HG02610 (cell line): Measurements from ENCODE around the gene SPRY2.

Experiments used
- ATAC-seq: cut with Tn5 transposase; IDR thresholded peaks from one replicate; pipeline ENCODE4 v1.9.1; 2021; ENCODE audit warnings: mild to moderate bottlenecking, moderate library complexity; ENCODE audit not compliant: unreplicated experiment

Gene SPRY2, protein sequence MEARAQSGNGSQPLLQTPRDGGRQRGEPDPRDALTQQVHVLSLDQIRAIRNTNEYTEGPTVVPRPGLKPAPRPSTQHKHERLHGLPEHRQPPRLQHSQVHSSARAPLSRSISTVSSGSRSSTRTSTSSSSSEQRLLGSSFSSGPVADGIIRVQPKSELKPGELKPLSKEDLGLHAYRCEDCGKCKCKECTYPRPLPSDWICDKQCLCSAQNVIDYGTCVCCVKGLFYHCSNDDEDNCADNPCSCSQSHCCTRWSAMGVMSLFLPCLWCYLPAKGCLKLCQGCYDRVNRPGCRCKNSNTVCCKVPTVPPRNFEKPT

GRCh38 chr13:80341101-80341755 lies at the start of gene SPRY2:
TSS of gene SPRY2 (minus strand) at chr13:80341126. CDS start at chr13:80337705, 3,421 bp downstream.
- peak; percentile 74 for ATAC-seq

GRCh38 chr13:80390338-80390737 lies 49.4 kb upstream of the SPRY2 start:
- no peak for ATAC-seq

GRCh38 chr13:80389073-80390038 lies 48.4 kb upstream of the SPRY2 start:
- ATAC-seq, result no peak

GRCh38 chr13:80388506-80388905 lies 47.6 kb upstream of the SPRY2 start:
- ATAC-seq, result no peak

- ATAC-seq, result no peak
Measured at GRCh38 chr13:80386592-80386991, 45.7 kb upstream of the SPRY2 start.

DNA sequence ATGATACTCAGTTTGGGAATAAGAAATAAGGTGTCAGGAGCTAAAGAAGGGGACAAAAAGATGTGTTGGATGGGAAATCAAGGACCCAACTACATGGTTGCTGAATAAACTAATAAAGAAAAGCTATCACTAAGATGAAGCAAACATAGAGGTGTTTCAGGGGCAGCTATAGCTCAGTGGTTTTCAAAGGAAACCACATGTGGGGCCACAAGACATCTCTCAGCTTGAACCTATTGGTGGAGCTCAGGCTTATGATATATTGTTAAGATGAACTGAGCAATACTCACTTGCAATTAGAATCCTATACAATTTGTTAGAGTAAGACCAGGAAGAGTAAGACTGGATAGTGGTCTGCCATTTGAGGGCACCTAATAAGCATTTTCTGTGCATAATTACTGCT lies 45.1 kb upstream of the SPRY2 start:
- ATAC-seq, result peak; percentile 39

DNA sequence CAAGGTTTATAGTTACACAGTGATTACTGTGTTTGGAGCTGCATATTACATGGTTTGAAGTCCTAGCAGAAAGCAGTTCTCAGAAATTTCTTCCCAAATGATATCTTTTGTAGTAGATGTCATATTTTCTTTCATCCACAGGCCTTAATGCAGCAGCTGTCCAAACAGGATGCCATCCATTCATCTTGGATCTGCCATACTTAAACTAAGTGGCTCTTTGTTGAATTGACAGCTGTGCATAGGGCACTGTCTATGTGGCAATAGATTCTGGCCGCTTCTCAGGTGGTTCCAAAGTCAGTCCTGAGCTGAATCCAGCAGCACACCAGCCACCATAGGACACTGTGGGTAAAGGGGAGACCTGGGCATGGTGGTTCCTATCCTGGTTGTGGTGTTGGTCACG lies 41.6 kb upstream of the SPRY2 start:
- ATAC-seq, result no peak

DNA sequence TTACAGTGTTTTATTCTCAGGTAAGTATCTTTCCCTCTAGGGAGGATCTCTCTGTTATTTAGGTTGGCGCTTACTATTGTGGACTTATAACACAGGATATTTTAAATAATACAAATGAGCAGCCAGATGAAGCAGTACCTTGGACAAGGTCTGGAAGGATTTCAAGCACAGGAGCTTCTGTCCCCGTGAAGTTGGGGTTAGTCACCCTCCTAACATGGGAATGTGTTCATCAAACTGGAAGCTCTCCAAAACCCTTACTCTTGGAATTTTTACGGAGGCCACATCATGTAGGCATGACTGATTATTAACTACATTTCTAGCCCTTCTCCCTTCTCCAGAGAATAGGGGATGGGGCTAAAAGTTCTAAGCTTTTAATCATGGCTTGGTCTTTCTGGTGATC lies 38.3 kb upstream of the SPRY2 start:
- no peak for ATAC-seq

- no peak for ATAC-seq
Measured at GRCh38 chr13:80376554-80376953, 35.6 kb upstream of the SPRY2 start.

- no peak for ATAC-seq
Measured at GRCh38 chr13:80374901-80375300, 34.0 kb upstream of the SPRY2 start.

DNA sequence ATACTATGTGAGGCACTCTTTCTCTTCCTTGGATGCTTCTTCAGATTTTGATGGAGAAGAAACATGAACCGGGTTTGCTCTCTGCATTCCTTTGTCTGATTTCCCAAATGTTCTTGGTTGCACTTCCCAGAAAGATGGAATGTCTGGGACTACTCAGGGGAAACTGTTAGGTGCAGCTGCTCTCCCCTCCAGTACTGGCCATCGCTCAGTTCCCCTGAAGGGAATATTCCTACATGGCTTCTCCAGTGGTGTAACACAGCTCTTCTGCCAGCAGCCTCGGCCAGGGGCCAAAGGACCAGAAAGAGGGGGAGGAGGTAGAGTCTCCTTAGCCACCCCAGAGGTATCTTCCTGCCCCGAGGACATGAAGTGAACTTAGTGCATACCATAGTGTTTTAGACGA lies 33.5 kb upstream of the SPRY2 start:
- no peak for ATAC-seq

DNA sequence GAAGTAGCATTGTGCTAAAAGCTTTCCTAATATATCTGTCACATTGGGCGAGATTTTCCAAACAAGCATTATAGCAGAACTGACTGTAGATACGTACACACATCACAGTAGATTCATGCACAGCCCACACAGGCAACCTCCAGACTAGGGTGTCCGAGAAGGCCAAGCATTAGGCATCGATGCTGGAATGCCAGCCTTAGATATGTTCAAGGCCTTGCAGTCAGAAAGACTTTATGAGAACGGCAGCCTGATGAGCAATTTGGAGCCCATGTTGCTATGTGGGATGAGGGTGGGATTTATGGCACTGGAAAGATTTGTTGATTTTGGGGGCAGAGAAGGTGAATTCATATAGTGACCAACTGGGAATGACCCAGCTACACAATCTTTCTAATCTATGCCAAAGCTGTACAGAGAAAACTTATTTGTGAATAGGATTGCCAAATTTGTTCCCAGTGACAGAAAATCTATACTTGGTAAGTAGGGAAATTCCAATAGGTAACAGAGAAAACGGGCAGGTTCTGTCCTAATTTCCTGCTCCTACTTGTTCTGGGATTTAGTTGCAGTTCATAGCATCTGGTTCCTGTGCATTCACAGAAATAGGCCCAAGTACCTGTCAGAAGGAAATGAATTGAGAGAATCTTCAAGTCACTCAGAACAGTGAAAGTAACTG lies 31.0 kb upstream of the SPRY2 start:
- ATAC-seq, result no peak

DNA sequence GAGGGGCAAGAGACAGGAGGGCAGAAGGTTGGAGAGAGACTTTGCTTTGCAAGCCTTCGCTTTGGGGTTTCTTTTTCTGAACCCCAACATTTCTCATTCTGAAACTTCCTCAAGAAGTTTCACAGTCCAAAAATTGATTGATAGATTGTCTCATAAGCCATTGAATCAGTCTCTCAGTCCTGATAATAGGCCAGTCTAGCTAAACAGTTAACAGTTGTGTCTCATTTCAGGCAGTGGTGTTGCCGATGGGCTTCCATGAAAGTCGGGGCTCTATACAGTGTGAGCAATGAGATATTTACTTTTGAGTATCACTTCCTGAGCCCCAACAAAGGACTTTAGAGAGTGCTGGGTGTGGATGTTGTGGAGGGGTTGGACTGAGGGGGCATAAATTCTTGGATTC lies 26.5 kb upstream of the SPRY2 start:
- no peak for ATAC-seq

DNA sequence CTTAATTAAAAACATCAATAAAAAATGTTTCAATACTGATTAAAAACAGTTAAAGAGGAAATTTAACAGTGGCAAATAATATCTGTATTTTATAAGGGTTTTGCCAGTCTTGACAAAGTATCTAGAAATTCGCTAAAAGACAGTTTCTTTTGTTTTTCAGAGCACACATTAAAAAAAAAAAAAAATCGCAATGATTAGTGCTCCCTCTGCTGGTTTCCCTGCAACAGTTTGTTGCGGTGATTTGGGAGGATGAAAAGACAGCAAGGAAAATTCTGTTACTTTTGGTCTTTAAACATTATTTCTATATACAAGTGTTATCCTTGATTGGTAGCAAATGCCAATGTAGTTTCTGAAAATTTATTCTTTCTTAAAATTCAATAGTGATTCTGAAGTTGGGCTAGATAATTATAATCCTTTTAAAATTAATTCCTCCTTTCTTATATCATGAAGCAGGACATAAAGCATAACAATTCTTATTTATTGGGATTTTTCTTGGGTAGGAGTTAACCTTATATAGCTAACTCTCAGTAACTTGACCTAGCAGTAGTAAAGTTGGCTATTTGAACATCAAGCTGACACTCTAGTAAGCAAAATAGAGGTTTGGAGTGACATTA lies 23.1 kb upstream of the SPRY2 start:
- ATAC-seq, result no peak

DNA sequence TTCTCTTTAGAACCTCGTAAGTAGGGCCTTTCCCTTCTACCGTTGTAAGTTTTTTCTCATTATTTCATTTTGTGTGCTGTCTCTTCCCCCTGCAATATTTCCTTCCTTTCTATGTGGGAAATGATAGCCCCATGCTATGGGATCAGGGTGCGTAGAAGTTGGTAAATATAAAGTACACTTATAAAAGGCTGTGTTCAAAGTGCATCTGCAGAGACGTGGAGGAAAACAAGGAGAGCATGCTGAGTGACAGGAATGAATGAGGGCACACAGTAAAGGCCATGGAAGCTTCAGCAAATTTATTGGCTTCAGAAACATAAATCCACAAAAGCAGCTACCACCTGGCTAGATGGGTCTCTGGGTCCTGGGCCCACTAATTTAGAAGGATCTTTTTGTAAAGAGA lies 21.6 kb upstream of the SPRY2 start:
- no peak for ATAC-seq

GRCh38 chr13:80361883-80362327 lies 21.0 kb upstream of the SPRY2 start:
- ATAC-seq, result peak; percentile 83

DNA sequence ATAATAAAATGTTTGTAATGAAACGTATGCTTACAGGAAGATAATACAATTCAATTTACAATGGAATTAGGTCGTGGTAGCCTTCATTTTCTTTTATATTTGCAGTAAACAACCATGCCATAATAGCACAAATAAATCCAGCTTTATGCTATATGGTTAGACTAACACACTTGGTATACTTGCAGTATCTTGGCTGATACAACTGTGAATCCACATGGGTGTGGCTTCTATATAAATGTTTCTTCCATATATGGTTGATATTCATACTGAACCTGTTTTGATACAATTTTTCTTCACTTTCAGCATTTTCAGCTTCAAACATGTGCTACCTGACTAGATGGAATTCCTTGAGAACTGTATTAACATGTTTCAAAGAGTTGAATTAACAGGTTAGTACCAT lies 20.4 kb upstream of the SPRY2 start:
- no peak for ATAC-seq

- ATAC-seq, result no peak
Measured at GRCh38 chr13:80360453-80360800, 19.5 kb upstream of the SPRY2 start.

DNA sequence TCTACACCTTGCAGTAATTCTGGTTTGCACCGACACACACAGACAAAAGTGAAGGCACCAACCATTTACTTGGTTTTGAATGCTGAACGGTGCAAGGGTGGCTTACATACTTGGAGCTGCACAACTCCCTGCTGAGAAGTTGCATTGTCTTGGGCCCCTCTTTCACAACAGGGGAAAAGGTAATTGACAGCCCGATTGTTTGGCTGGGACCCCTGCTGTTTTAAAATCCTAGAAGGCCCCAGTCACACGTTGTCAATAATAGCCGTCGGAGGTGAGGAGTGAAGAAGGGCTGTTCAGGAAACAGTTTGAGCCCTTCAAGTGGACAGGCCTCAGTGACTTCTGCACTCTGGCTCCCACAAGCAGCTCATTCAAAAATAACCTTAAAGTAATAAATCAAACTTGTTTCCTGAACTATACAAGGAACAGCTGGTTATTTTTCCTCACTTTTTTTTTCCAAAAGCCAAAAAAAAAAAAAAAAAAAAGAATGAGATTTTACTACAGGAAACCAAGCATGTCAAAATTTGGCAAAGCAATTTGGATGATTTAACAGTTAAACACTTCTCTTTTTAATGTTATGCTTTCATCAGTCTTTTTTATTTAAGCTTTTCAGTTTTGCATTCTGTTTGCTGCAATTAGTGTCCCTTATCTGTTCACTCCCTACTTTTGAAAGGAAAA lies 19.0 kb upstream of the SPRY2 start:
- ATAC-seq, result no peak

GRCh38 chr13:80359414-80359777 lies 18.5 kb upstream of the SPRY2 start:
- no peak for ATAC-seq
